ENCODE measurements around the gene GPRC6A. TPM values are rescaled to one million over a fixed set of nuclear protein-coding genes. Genes with fewer than 3 reads are reported as not detected.

GPRC6A gene
- total and polyA plus RNA-seq, 4 donors: not detected

DNA sequence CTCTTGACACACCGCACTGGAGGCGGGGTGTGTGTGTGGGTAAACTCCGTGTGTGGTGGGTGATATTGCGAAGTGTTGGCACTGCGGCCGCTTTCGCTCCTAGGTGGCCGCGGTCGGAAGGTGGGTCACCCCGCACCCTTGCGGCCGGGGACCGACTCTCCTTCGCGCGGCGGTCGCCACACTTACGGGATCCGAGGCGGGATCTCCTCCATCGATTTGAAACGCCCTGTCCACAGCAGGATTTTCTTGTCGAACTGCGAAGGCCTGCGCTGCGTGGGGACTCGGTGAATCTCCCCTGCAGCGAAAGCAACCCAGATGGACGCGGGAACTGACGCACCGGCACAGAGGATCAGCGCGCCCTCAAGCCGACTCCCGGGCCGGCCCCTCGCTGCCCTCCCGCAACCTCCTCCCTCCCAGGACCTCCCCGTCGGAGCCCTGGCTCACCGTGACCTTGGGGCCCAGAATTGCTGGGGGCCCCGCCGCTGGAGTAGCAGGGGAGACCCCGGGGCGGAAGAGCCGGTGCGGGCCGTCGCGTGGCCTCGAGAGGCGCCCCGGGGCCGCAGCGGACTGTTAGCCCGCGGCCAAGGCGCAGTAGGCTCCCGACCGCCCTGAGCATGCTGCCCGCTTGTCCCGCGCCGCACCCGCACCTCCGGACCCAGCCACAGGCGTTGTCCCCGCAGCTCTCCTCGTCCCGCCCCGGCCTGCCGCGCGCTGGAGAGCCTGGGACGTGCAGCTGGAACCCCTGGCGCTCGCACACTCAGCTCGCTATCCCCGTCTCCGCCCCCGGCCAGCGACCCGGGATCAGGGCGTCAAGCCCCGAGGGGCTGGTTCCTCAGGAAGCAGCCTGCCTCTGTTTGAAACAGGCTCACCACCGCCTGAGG lies 63.7 kb downstream of the GPRC6A start, which contains the start of gene FAM162B:
TSS of gene FAM162B (minus strand) at position 759 of the 881 bp plus-strand sequence. CDS start at position 616, 143 bp downstream.
- Histone ChIP-seq H3K9ac (ENCODE audit: low read depth in 1 of 2, low read length in 2 of 2) (no peak within 1 kb of the TSS), H3K36me3 (ENCODE audit: control insufficient read depth in 4 of 4, insufficient read depth in 3 of 4, low read depth in 1 of 4, low read length in 3 of 4) (no peaks in the 10 kb centered on the region), H3K27ac (ENCODE audit: low read depth in 1 of 2, low read length in 2 of 2) (no peak within 1 kb of the TSS), H3K4me3 (ENCODE audit: low read depth in 1 of 3, low read length in 3 of 3) (peak within 1 kb of the TSS in 2 of 3 donors; percentile 48 to 51), H3K9me3 (ENCODE audit: control insufficient read depth in 4 of 4, low read length in 3 of 4) (no peaks in the 10 kb centered on the region), H3K27me3 (ENCODE audit: control insufficient read depth in 4 of 4, insufficient read depth in 4 of 4, low read length in 3 of 4) (peaks cover 0 to 12% (median 3%) of the 10 kb centered on the region in 4 donors), H3K4me1 (ENCODE audit: control insufficient read depth in 4 of 4, insufficient read depth in 4 of 4, low read length in 3 of 4) (peaks cover 3 to 13% (median 10%) of the 10 kb centered on the region in 4 donors)
- WGBS: 3% methylated on average over 89 of the region's 89 CpGs
- TF ChIP-seq, protein P1, sequence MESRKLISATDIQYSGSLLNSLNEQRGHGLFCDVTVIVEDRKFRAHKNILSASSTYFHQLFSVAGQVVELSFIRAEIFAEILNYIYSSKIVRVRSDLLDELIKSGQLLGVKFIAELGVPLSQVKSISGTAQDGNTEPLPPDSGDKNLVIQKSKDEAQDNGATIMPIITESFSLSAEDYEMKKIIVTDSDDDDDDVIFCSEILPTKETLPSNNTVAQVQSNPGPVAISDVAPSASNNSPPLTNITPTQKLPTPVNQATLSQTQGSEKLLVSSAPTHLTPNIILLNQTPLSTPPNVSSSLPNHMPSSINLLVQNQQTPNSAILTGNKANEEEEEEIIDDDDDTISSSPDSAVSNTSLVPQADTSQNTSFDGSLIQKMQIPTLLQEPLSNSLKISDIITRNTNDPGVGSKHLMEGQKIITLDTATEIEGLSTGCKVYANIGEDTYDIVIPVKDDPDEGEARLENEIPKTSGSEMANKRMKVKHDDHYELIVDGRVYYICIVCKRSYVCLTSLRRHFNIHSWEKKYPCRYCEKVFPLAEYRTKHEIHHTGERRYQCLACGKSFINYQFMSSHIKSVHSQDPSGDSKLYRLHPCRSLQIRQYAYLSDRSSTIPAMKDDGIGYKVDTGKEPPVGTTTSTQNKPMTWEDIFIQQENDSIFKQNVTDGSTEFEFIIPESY (IDR thresholded peaks at IDR 0.05): no peak
- no peak for TF ChIP-seq EGR1 (IDR thresholded peaks at IDR 0.05; ENCODE audit: low read depth in 2 of 2)
- no peak for TF ChIP-seq FOXA2 (IDR thresholded peaks at IDR 0.05)
- no peak for TF ChIP-seq JUND (IDR thresholded peaks at IDR 0.05)
- TF ChIP-seq, protein P2, sequence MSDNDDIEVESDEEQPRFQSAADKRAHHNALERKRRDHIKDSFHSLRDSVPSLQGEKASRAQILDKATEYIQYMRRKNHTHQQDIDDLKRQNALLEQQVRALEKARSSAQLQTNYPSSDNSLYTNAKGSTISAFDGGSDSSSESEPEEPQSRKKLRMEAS (IDR thresholded peaks at IDR 0.05): no peak
- TF ChIP-seq RAD21 (IDR thresholded peaks at IDR 0.05): no peak
- TF ChIP-seq, protein P3, sequence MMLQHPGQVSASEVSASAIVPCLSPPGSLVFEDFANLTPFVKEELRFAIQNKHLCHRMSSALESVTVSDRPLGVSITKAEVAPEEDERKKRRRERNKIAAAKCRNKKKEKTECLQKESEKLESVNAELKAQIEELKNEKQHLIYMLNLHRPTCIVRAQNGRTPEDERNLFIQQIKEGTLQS (IDR thresholded peaks at IDR 0.05): no peak
- TF ChIP-seq FOXA1 (IDR thresholded peaks at IDR 0.05): no peak
- TF ChIP-seq, protein P4, sequence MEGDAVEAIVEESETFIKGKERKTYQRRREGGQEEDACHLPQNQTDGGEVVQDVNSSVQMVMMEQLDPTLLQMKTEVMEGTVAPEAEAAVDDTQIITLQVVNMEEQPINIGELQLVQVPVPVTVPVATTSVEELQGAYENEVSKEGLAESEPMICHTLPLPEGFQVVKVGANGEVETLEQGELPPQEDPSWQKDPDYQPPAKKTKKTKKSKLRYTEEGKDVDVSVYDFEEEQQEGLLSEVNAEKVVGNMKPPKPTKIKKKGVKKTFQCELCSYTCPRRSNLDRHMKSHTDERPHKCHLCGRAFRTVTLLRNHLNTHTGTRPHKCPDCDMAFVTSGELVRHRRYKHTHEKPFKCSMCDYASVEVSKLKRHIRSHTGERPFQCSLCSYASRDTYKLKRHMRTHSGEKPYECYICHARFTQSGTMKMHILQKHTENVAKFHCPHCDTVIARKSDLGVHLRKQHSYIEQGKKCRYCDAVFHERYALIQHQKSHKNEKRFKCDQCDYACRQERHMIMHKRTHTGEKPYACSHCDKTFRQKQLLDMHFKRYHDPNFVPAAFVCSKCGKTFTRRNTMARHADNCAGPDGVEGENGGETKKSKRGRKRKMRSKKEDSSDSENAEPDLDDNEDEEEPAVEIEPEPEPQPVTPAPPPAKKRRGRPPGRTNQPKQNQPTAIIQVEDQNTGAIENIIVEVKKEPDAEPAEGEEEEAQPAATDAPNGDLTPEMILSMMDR (IDR thresholded peaks at IDR 0.05; ENCODE audit: low read depth, low read length, missing input control): no peak
- TF ChIP-seq RXRA (IDR thresholded peaks at IDR 0.05): no peak
- no peak for TF ChIP-seq YY1 (IDR thresholded peaks at IDR 0.05)
- TF ChIP-seq, protein P5, sequence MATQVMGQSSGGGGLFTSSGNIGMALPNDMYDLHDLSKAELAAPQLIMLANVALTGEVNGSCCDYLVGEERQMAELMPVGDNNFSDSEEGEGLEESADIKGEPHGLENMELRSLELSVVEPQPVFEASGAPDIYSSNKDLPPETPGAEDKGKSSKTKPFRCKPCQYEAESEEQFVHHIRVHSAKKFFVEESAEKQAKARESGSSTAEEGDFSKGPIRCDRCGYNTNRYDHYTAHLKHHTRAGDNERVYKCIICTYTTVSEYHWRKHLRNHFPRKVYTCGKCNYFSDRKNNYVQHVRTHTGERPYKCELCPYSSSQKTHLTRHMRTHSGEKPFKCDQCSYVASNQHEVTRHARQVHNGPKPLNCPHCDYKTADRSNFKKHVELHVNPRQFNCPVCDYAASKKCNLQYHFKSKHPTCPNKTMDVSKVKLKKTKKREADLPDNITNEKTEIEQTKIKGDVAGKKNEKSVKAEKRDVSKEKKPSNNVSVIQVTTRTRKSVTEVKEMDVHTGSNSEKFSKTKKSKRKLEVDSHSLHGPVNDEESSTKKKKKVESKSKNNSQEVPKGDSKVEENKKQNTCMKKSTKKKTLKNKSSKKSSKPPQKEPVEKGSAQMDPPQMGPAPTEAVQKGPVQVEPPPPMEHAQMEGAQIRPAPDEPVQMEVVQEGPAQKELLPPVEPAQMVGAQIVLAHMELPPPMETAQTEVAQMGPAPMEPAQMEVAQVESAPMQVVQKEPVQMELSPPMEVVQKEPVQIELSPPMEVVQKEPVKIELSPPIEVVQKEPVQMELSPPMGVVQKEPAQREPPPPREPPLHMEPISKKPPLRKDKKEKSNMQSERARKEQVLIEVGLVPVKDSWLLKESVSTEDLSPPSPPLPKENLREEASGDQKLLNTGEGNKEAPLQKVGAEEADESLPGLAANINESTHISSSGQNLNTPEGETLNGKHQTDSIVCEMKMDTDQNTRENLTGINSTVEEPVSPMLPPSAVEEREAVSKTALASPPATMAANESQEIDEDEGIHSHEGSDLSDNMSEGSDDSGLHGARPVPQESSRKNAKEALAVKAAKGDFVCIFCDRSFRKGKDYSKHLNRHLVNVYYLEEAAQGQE (IDR thresholded peaks at IDR 0.05): no peak
- no peak for TF ChIP-seq GABPA (IDR thresholded peaks at IDR 0.05 in 1 of 2, conservative IDR thresholded peaks at IDR 0.05 in 1 of 2)
- DNase-seq (ENCODE audit: low spot score): no peak

All from liver (tissue), 9 donors.